NCI-H2029 treated with DMSO at 0.1 percent for 48 hours (cell line): ENCODE results near the gene NR4A1.

Experiments
- DNase-seq: peaks from one replicate; lab custom pipeline; 2025; lab: John Stamatoyannopoulos, UW

Gene NR4A1

GRCh38 chr12:52058631-52059361 is 7.6 kb downstream of the NR4A1 start:
- peak; percentile 28 for DNase-seq

- no peak for DNase-seq
Measured at GRCh38 chr12:52059582-52060497, 8.6 kb downstream of the NR4A1 start.

GRCh38 chr12:52060498-52061177 is 9.4 kb downstream of the NR4A1 start:
- no peak for DNase-seq

GRCh38 chr12:52061470-52062166 is 10.4 kb downstream of the NR4A1 start:
- no peak for DNase-seq

DNA sequence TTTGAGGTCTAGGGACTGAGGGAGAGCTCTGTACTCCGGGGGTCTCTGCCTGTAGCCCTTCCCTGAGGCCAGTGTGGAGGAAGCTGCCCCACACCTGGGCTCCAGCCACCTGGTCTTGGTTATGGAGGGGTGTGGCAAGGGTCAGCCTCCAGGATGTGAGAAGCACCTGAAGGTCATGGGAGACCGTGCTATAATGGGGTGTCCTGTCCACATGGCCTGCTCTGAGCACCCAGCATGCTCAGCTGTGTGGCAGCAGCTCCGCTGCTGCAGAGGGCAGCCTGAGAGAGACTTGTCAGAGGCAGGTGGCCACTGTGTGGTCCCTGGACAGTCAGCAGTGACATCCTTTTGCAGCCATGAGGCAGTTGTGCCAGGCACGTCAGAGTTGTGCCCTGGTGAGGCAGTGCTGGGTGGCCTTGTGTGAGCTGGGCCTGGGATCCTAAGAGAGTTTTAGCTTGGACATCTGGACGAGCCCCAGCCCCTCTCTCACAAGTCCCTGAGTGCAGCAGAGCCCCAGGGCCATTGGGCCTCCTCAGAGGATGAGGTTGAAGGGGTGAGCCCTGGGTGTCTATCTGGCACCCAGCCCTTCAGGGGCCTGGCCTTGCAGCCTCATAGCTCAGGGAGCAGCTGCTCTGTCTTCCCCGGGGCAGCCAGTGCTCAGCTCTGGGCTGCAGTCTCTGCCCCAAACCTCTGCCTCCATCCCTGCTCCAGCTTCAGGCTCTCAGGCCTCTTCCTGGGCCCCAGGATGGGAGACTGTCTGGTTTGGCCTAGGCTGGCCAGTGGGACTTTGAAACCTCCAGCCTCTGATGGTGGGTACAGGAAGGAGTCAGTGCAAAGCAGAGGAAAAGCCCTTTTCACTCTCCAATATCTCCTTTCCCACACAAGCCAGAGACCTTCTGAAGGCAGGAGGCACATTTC is 11.2 kb downstream of the NR4A1 start:
- DNase-seq = no peak

DNA sequence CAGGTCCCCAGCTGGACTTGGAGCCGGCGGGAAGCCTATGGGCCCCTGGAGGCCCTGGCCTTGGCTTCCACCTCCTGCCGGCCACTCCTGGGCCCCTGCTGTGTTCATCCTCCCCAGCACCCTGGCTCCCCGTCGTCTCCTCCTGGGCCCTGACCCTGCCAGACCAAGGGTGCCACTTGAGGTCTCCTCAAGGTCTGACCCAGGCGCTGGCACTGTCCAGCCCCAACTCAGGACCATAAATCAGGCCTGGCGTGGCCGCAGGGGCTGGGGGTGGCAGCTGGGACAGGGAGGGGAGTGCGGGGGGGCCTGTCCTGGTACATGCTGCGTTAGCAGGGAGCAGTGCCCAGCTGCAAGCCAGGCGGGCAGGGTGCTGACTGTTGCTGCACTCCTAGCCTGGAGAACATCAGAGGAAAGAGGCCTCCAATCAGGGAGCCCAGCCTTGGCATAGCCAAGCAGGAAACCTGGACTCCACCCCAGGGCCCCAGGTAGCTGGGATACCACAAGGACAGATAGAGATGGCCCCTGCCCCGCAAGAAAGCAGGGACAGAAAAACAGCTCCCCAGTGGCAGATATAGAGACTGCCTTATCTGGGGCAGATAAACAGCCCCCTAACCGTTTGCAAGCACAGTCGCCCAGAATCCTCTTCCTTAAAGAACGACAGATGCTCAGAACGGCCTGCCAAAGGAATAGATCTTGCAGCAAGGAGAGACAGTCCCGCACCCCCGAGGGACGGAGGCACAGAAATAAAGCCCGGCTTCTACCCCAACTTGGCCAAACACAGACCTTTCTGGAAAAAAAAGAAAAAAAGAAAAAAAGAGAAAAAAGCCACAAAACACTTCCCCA is 12.1 kb downstream of the NR4A1 start:
- DNase-seq = no peak

- DNase-seq = no peak
Measured at GRCh38 chr12:52063981-52064649, 12.9 kb downstream of the NR4A1 start.

- no peak for DNase-seq
Measured at GRCh38 chr12:52066346-52067080, 15.3 kb downstream of the NR4A1 start.

GRCh38 chr12:52067081-52067374 is 15.8 kb downstream of the NR4A1 start:
- DNase-seq = no peak

DNA sequence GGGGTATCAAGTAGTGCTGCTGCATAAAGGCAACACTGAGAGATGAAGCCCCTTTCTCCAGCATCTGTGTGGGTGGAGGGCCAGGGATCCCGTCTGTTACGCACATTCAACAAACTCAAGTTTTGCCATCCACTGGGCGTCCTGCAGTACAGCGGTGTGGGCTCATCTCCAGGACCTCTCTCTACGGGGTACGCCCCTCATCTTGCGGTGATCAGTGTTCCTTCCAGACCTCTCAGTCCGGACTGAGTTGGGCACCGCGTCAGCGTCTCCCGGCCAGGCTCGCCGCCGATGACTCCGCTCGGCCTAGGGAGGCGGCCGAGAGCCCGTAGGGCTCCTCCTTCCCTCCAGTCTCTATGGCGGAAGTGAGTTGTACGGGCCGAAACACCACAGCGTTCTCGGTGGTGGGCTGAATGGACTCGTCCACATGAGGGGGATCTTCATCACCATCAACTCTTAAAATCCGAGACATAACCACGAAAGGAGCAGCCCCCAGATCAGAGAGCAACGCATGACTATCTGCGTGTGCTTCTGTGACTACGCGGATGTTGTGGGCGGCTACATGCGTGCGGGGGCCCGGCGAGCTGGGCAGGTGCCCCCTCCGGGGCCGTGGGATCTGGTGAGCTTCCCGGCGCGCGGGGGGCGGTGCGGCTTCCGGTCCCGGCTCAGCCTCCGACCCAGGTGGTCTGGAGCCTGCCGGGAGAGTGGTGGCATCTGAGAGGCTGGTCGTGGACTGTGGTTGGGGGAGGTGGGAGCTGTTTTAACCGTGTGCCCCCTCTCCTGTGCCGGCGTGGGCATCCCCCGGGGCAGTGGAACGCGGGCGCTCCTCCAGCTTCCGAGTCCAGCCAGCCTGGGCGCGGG is 18.3 kb downstream of the NR4A1 start, which contains the start of gene ATG101:
Gene ATG101, plus strand, starts transcription at position 652 of the 858 bp plus-strand sequence. CDS start 3,673 bp downstream, outside the sequence.
- DNase-seq = peak; percentile 82

- DNase-seq = no peak
Measured at GRCh38 chr12:52070185-52070925, 19.1 kb downstream of the NR4A1 start.

DNA sequence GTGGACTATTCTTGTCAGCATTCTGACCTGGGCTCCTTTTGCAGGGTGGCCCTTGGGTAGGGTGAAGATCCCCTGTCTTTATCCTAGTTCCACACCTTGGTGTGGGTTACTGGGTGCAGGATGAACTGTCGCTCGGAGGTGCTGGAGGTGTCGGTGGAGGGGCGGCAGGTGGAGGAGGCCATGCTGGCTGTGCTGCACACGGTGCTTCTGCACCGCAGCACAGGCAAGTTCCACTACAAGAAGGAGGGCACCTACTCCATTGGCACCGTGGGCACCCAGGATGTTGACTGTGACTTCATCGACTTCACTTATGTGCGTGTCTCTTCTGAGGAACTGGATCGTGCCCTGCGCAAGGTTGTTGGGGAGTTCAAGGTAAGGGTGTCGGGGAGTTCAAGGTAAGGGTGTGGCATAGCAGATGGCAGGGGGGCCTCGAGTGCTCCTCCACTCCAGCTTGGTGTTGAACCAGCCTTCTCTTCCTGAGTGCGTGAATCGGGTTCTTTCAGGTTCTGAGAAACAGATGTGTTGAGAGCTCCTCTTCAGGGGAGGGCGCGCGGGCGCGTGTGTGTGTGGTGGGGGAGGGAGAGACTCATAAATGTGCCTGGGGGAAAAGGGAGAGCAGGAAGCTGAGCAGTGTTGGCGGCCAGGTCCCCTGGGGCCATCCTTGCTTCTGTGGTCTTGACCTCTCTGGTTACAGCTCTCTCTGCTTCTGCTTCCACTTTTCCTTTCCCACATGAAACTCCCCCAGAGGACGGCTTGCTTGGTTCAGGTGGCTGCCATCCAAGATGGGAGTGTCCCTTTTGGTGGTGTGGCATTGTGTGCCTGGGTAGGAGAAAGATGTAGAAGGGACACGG is 22.5 kb downstream of the NR4A1 start:
- peak; percentile 86 for DNase-seq

- peak; percentile 93 for DNase-seq
Measured at GRCh38 chr12:52074971-52075724, 23.9 kb downstream of the NR4A1 start.

DNA sequence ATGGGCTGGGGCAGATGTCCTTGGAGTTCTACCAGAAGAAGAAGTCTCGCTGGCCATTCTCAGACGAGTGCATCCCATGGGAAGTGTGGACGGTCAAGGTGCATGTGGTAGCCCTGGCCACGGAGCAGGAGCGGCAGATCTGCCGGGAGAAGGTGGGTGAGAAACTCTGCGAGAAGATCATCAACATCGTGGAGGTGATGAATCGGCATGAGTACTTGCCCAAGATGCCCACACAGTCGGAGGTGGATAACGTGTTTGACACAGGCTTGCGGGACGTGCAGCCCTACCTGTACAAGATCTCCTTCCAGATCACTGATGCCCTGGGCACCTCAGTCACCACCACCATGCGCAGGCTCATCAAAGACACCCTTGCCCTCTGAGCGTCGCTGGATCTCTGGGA is 25.6 kb downstream of the NR4A1 start:
- DNase-seq = no peak

DNA sequence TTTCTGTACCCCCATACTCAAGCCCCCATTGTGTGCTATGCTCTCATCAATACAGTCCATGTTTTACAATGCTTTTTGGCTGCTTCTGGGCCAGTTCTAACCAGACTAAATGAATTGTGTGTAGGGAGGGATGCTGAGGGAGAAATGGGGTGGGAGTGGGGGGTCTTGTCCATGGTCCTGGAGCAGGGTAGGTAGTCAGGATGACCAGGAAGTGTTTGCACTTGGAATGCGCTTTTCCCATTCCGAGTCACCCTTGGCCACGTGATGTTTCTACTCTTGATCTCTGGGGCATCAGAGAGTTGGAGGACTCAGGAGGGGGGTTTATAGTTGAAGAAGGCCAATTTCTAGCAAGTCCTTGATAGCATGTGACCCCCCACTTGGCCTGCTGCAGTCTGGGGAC is 27.0 kb downstream of the NR4A1 start:
- no peak for DNase-seq
